Fibroblast of skin of back (primary cell): ENCODE data around the gene ZFP28.

Experiments
- DNase-seq: peaks from one replicate; pipeline ENCODE4 v3.0.0-alpha.2; 2013

Gene ZFP28

GRCh38 chr19:56596676-56597075, 57.9 kb downstream of the ZFP28 start:
- no peak for DNase-seq

GRCh38 chr19:56597696-56598095, 58.9 kb downstream of the ZFP28 start:
- no peak for DNase-seq

- no peak for DNase-seq
These were observed 62.6 kb downstream of the ZFP28 start for GRCh38 chr19:56601375-56601774.

GRCh38 chr19:56603829-56604228, 65.1 kb downstream of the ZFP28 start:
- no peak for DNase-seq
